ENCODE results near the gene CLDN3. TPM values are rescaled to one million over a fixed set of nuclear protein-coding genes. Genes with fewer than 3 reads are reported as not detected.
"Not testable (repeated sequence)": the region's sequence is repeated elsewhere in the genome, so short reads cannot be mapped to it uniquely, and the experiment has no call there.

CLDN3 gene
- not detected for total RNA-seq

- H3K4me1 ChIP-seq (ENCODE audit: insufficient read depth, low read length) = no peaks in the 10 kb centered on the region
- H3K4me3 ChIP-seq (ENCODE audit: low read length) = no peak within 1 kb of the TSS
- H3K9me3 ChIP-seq (ENCODE audit: low read depth, low read length) = no peaks in the 10 kb centered on the region
- peaks cover 31% of the 10 kb centered on the region for H3K27me3 ChIP-seq (ENCODE audit: insufficient read depth, low read length)
Measured at GRCh38 chr7:73770002-73770859, at the start of gene CLDN3. Gene CLDN3 (minus strand): TSS chr7:73770270. CDS start chr7:73770049, 221 bp downstream.

GRCh38 chr7:73817121-73817520 lies 47.1 kb upstream of the CLDN3 start:
- H3K4me3 ChIP-seq (ENCODE audit: low read length) = no peak overlapping the region
- no peaks in the 10 kb centered on the region for H3K4me1 ChIP-seq (ENCODE audit: insufficient read depth, low read length)
- no peaks in the 10 kb centered on the region for H3K9me3 ChIP-seq (ENCODE audit: low read depth, low read length)
- H3K27me3 ChIP-seq (ENCODE audit: insufficient read depth, low read length) = no peaks in the 10 kb centered on the region

GRCh38 chr7:73815436-73815835 lies 45.4 kb upstream of the CLDN3 start:
- Histone ChIP-seq H3K9me3 (ENCODE audit: low read depth, low read length) (no peaks in the 10 kb centered on the region), H3K4me1 (ENCODE audit: insufficient read depth, low read length) (no peaks in the 10 kb centered on the region), H3K27me3 (ENCODE audit: insufficient read depth, low read length) (no peaks in the 10 kb centered on the region), H3K4me3 (ENCODE audit: low read length) (no peak overlapping the region)

- no peaks in the 10 kb centered on the region for H3K4me1 ChIP-seq (ENCODE audit: insufficient read depth, low read length)
- no peaks in the 10 kb centered on the region for H3K27me3 ChIP-seq (ENCODE audit: insufficient read depth, low read length)
- H3K4me3 ChIP-seq (ENCODE audit: low read length) = no peak overlapping the region
- no peaks in the 10 kb centered on the region for H3K9me3 ChIP-seq (ENCODE audit: low read depth, low read length)
Measured at GRCh38 chr7:73812996-73813395, 42.9 kb upstream of the CLDN3 start.

- no peaks in the 10 kb centered on the region for H3K9me3 ChIP-seq (ENCODE audit: low read depth, low read length)
- no peak overlapping the region for H3K4me3 ChIP-seq (ENCODE audit: low read length)
- H3K4me1 ChIP-seq (ENCODE audit: insufficient read depth, low read length) = no peaks in the 10 kb centered on the region
- H3K27me3 ChIP-seq (ENCODE audit: insufficient read depth, low read length) = no peaks in the 10 kb centered on the region
Measured at GRCh38 chr7:73811760-73812168, 41.7 kb upstream of the CLDN3 start.

GRCh38 chr7:73810998-73811360 lies 40.9 kb upstream of the CLDN3 start:
- Histone ChIP-seq H3K4me1 (ENCODE audit: insufficient read depth, low read length) (no peaks in the 10 kb centered on the region), H3K4me3 (ENCODE audit: low read length) (no peak overlapping the region), H3K27me3 (ENCODE audit: insufficient read depth, low read length) (no peaks in the 10 kb centered on the region), H3K9me3 (ENCODE audit: low read depth, low read length) (no peaks in the 10 kb centered on the region)

- no peak overlapping the region for H3K4me3 ChIP-seq (ENCODE audit: low read length)
- no peaks in the 10 kb centered on the region for H3K9me3 ChIP-seq (ENCODE audit: low read depth, low read length)
- H3K27me3 ChIP-seq (ENCODE audit: insufficient read depth, low read length) = no peaks in the 10 kb centered on the region
- no peaks in the 10 kb centered on the region for H3K4me1 ChIP-seq (ENCODE audit: insufficient read depth, low read length)
Measured at GRCh38 chr7:73809467-73809951, 39.4 kb upstream of the CLDN3 start.

GRCh38 chr7:73802459-73802858 lies 32.4 kb upstream of the CLDN3 start:
- Histone ChIP-seq H3K27me3 (ENCODE audit: insufficient read depth, low read length) (no peaks in the 10 kb centered on the region), H3K4me1 (ENCODE audit: insufficient read depth, low read length) (no peaks in the 10 kb centered on the region), H3K4me3 (ENCODE audit: low read length) (no peak overlapping the region), H3K9me3 (ENCODE audit: low read depth, low read length) (no peaks in the 10 kb centered on the region)

- Histone ChIP-seq H3K27me3 (ENCODE audit: insufficient read depth, low read length) (no peaks in the 10 kb centered on the region), H3K4me3 (ENCODE audit: low read length) (no peak overlapping the region), H3K9me3 (ENCODE audit: low read depth, low read length) (no peaks in the 10 kb centered on the region), H3K4me1 (ENCODE audit: insufficient read depth, low read length) (no peaks in the 10 kb centered on the region)
Measured at GRCh38 chr7:73801577-73801976, 31.5 kb upstream of the CLDN3 start.

GRCh38 chr7:73799282-73800141 lies 29.4 kb upstream of the CLDN3 start:
- Histone ChIP-seq H3K4me1 (ENCODE audit: insufficient read depth, low read length) (no peaks in the 10 kb centered on the region), H3K9me3 (ENCODE audit: low read depth, low read length) (no peaks in the 10 kb centered on the region), H3K27me3 (ENCODE audit: insufficient read depth, low read length) (no peaks in the 10 kb centered on the region), H3K4me3 (ENCODE audit: low read length) (no peak overlapping the region)

- H3K27me3 ChIP-seq (ENCODE audit: insufficient read depth, low read length); H3K4me1 ChIP-seq (ENCODE audit: insufficient read depth, low read length); H3K9me3 ChIP-seq (ENCODE audit: low read depth, low read length); H3K4me3 ChIP-seq (ENCODE audit: low read length): not testable (repeated sequence)
Measured at GRCh38 chr7:73797176-73797575, 27.1 kb upstream of the CLDN3 start.

- H3K4me3 ChIP-seq (ENCODE audit: low read length); H3K9me3 ChIP-seq (ENCODE audit: low read depth, low read length); H3K4me1 ChIP-seq (ENCODE audit: insufficient read depth, low read length); H3K27me3 ChIP-seq (ENCODE audit: insufficient read depth, low read length): not testable (repeated sequence)
Measured at GRCh38 chr7:73796656-73797055, 26.6 kb upstream of the CLDN3 start.

GRCh38 chr7:73795188-73795587 lies 25.1 kb upstream of the CLDN3 start:
- not testable (repeated sequence) for H3K4me3 ChIP-seq (ENCODE audit: low read length); H3K4me1 ChIP-seq (ENCODE audit: insufficient read depth, low read length); H3K9me3 ChIP-seq (ENCODE audit: low read depth, low read length); H3K27me3 ChIP-seq (ENCODE audit: insufficient read depth, low read length)

GRCh38 chr7:73791170-73791690 lies 21.2 kb upstream of the CLDN3 start:
- H3K4me1 ChIP-seq (ENCODE audit: insufficient read depth, low read length); H3K9me3 ChIP-seq (ENCODE audit: low read depth, low read length); H3K27me3 ChIP-seq (ENCODE audit: insufficient read depth, low read length); H3K4me3 ChIP-seq (ENCODE audit: low read length): not testable (repeated sequence)

GRCh38 chr7:73789051-73789450 lies 19.0 kb upstream of the CLDN3 start:
- H3K27me3 ChIP-seq (ENCODE audit: insufficient read depth, low read length) = no peaks in the 10 kb centered on the region
- no peaks in the 10 kb centered on the region for H3K4me1 ChIP-seq (ENCODE audit: insufficient read depth, low read length)
- H3K4me3 ChIP-seq (ENCODE audit: low read length) = no peak overlapping the region
- no peaks in the 10 kb centered on the region for H3K9me3 ChIP-seq (ENCODE audit: low read depth, low read length)

Data from mononuclear cell (primary cell).